ENCODE data around the gene NAA40. TPM values are rescaled to one million over a fixed set of nuclear protein-coding genes. Genes with fewer than 3 reads are reported as not detected.

Gene NAA40
- total and polyA plus RNA-seq, 2 of the 13 experiments (the other 11 are each of a cell fraction or from before 2014, with no cell fraction given) = 11.1 to 17.9 TPM

DNA sequence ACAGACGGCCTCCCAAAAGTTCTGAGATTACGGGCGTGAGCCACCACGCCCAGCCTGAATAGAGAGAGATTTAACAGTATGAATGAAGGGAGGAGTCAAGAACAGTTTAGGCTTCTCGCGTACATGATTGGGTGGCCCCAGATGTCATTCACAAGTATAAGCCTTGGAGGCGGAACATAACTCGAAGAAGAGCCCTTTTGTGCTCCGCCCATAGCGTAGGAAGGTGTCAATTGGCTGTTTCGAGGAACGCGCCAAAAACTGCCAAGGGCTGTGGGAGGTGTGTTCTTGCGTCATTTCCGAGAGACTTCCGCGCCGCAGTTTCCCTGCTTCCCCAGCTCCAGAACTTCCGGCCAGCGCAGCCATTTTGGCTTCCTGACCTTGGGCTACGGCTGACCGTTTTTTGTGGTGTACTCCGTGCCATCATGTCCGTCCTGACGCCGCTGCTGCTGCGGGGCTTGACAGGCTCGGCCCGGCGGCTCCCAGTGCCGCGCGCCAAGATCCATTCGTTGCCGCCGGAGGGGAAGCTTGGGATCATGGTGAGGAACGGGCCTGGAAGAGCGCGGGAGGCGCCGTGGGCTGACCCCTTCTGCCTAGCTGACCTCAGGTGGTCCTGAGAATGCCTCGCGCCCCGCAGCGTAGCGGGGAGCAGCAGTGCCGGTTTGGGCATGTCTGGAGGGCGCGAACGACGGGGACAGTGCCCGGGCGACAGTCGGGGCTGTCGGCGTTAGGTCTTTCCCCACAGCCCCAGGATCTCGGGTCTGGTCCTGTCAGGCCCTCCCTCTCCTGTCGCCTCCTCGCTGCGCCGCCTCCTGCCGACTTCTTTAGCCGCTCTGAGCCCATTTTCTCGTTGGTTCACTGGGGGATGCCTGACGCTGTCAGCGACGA, 35.7 kb downstream of the NAA40 start, which contains the start of gene COX8A (continued):
- TF ChIP-seq ZBTB40 (IDR thresholded peaks at IDR 0.05) = peak; percentile 64
- peak; percentile 87 for TF ChIP-seq ZBTB40 (CRISPR knock-in tag; IDR thresholded peaks at IDR 0.05)
- TF ChIP-seq ZNF430 (CRISPR knock-in tag; IDR thresholded peaks at IDR 0.05) = peak; percentile 83; the same call in 1 of the 2 replicates
- no peak; the same call in 1 of the 2 replicates for TF ChIP-seq TOE1 (CRISPR knock-in tag; IDR thresholded peaks at IDR 0.05)
- peak; percentile 86 for TF ChIP-seq ELF3 (CRISPR knock-in tag; IDR thresholded peaks at IDR 0.05)
- peak; percentile 38 for TF ChIP-seq RXRB (CRISPR knock-in tag; IDR thresholded peaks at IDR 0.05; ENCODE audit: borderline replicate concordance)
- peak; percentile 72; the same call in 1 of the 2 replicates for TF ChIP-seq NFE2L1 (CRISPR knock-in tag; IDR thresholded peaks at IDR 0.05; ENCODE audit: borderline replicate concordance)
- no peak for TF ChIP-seq ZNF775 (CRISPR knock-in tag; IDR thresholded peaks at IDR 0.05; ENCODE audit: borderline replicate concordance)
- no peak for TF ChIP-seq GFI1 (CRISPR knock-in tag; IDR thresholded peaks at IDR 0.05; ENCODE audit: borderline replicate concordance)
- 0 out of 2 replicates have a peak, but pooled peaks have one; percentile 47 for TF ChIP-seq RFXANK (CRISPR knock-in tag; IDR thresholded peaks at IDR 0.05)
- TF ChIP-seq, protein P1, sequence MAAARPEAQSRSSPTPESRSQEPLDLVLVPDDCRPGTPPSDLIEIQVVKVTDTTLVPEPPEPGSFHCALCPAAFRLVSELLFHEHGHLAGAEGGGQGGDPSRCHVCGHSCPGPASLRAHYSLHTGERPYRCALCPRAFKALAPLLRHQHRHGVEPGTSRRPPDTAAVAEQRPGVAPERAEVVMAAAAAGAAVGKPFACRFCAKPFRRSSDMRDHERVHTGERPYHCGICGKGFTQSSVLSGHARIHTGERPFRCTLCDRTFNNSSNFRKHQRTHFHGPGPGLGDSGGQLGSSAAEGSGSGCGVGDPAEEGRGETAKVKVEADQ (CRISPR knock-in tag; IDR thresholded peaks at IDR 0.05; ENCODE audit: borderline replicate concordance) = peak; percentile 88; the same call in 1 of the 2 replicates
- peak; percentile 100 for TF ChIP-seq HOXA3 (CRISPR knock-in tag; IDR thresholded peaks at IDR 0.05)
- no peak; the same call in 1 of the 2 replicates for TF ChIP-seq NR2F2 (IDR thresholded peaks at IDR 0.05; ENCODE audit: borderline replicate concordance, low read depth)
- TF ChIP-seq ZNF10 (CRISPR knock-in tag; IDR thresholded peaks at IDR 0.05; ENCODE audit: borderline replicate concordance, low read depth) = 0 out of 2 replicates have a peak, but pooled peaks have one; percentile 73
- TF ChIP-seq ZNF496 (CRISPR knock-in tag; IDR thresholded peaks at IDR 0.05; ENCODE audit: insufficient replicate concordance) = no peak
- no peak for TF ChIP-seq NAIF1 (CRISPR knock-in tag; IDR thresholded peaks at IDR 0.05; ENCODE audit: borderline replicate concordance)
- no peak for TF ChIP-seq HHEX (CRISPR knock-in tag; IDR thresholded peaks at IDR 0.05)
- peak; percentile 56; the same call in 1 of the 2 replicates for TF ChIP-seq MTA1 (CRISPR knock-in tag; IDR thresholded peaks at IDR 0.05; ENCODE audit: borderline replicate concordance)
